LNCAP (cell line): ENCODE data around the gene GOLGA8N.
"Not testable (repeated sequence)": the region's sequence is repeated elsewhere in the genome, so short reads cannot be mapped to it uniquely, and the experiment has no call there.

Source experiments
- TF ChIP-seq, protein P1 (sequence below): fragments of 450-650 bp; IDR thresholded peaks from 2 replicates; pipeline ENCODE4 v1.5.1; 2017; ENCODE audit warnings: mild to moderate bottlenecking

The GOLGA8N gene

DNA sequence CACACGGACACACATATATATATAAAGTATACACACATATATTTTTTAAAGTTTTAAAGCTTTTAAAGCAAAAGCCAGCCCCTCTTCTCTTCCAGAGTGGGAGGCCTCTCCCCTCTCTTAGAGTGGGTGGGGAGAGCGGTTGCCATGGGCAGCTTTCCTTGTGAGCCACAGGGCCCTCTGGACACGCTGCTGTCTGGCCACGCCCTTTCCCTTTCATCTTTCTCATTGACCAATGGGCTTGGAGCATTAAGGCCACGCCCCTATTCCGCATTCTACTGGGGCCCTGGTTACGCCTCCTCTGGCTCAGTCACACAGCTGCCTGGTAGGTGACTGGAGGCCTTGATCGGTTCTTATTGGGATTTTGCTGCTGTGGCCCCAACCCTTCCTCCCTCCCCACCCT lies at the start of gene GOLGA8N:
GOLGA8N (plus strand) TSS at position 306 of the 400 bp plus-strand sequence.
- TF ChIP-seq, protein P1, sequence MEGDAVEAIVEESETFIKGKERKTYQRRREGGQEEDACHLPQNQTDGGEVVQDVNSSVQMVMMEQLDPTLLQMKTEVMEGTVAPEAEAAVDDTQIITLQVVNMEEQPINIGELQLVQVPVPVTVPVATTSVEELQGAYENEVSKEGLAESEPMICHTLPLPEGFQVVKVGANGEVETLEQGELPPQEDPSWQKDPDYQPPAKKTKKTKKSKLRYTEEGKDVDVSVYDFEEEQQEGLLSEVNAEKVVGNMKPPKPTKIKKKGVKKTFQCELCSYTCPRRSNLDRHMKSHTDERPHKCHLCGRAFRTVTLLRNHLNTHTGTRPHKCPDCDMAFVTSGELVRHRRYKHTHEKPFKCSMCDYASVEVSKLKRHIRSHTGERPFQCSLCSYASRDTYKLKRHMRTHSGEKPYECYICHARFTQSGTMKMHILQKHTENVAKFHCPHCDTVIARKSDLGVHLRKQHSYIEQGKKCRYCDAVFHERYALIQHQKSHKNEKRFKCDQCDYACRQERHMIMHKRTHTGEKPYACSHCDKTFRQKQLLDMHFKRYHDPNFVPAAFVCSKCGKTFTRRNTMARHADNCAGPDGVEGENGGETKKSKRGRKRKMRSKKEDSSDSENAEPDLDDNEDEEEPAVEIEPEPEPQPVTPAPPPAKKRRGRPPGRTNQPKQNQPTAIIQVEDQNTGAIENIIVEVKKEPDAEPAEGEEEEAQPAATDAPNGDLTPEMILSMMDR = not testable (repeated sequence)

DNA sequence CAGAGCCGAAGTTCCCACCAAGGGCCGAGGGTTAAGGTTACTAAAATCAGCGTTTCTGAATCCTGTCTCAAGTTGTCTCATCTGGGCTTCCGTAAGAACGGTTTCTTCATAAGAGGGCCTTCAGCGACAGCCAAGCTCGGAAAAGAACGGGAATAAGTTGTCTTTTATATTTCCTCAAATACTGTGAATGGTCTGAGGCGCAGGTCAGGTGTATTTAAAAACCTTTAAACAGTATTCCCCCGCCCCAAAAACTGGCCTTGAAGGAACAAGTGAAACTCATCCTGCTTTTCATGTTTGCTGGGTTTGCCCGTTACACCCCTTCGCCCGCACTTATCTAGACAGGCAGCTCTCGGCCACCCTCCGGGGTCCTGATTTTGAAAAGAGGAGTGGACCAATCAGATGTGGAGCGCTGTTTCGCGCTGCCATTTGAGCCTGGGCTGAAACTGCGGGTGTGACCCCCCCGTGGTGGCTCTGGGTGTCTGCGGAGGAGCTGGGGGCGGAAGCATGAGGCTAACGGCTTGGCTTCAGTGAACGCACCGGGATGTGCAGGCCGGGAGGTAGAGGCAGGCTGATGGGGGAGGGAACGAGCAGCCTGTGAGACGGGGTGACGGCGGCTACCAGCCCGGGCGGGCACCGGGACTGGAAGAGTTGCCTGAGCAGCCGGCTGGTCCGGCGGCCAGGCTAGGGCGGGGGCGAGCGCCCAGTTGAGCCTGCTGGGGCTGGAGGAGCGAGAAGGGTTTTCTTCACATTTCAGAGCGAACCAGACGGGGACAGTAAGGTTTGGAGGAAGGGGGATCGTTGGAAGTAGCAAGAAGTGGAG lies 22.0 kb downstream of the GOLGA8N start, which contains the start of gene ARHGAP11A:
ARHGAP11A (plus strand) TSS at position 454 of the 820 bp plus-strand sequence. CDS start 708 bp downstream, outside the sequence.
- TF ChIP-seq, protein P1 = not testable (repeated sequence)

DNA sequence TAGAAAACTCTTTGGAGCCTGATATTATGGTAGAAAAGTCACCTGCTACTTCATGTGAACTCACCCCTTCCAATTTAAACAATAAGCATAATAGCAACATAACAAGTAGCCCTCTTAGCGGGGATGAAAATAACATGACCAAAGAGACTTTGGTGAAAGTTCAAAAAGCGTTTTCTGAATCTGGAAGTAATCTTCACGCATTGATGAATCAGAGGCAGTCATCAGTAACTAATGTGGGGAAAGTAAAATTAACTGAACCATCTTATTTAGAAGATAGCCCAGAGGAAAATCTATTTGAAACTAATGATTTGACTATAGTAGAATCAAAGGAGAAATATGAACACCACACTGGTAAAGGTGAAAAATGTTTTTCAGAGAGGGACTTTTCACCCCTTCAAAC lies 43.2 kb downstream of the GOLGA8N start:
- TF ChIP-seq, protein P1 = no peak

DNA sequence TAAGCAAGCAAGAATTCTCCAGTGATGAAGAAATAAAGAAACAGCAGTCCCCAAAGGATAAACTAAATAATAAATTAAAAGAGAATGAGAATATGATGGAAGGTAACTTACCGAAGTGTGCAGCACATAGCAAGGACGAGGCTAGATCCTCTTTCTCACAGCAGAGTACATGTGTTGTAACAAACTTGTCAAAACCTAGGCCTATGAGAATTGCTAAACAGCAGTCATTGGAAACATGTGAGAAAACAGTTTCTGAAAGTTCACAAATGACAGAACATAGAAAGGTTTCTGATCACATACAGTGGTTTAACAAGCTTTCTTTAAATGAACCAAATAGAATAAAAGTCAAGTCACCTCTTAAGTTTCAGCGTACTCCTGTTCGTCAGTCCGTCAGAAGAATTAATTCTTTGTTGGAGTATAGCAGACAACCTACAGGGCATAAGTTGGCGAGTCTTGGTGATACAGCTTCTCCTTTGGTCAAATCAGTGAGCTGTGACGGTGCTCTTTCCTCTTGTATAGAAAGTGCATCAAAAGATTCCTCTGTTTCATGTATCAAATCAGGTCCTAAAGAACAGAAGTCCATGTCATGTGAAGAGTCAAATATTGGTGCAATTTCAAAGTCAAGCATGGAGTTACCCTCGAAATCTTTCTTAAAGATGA lies 43.8 kb downstream of the GOLGA8N start:
- TF ChIP-seq, protein P1 = no peak

DNA sequence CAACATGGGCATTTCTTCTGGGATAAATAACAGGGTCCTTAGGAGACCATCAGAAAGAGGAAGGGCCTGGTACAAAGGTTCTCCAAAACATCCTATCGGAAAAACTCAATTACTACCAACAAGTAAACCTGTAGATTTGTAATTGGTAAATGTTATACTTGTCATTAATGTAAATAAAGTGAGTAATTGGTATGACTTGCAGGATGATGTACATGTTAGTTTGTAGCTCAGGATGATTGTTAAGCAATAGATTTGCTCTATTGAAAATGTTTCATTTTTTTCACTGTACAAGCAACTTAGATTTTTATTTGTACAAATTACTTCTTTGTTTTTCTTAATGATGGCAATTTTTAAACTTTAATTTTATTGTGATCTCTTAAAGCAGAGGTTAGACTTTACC lies 44.4 kb downstream of the GOLGA8N start:
- TF ChIP-seq, protein P1 = no peak

DNA sequence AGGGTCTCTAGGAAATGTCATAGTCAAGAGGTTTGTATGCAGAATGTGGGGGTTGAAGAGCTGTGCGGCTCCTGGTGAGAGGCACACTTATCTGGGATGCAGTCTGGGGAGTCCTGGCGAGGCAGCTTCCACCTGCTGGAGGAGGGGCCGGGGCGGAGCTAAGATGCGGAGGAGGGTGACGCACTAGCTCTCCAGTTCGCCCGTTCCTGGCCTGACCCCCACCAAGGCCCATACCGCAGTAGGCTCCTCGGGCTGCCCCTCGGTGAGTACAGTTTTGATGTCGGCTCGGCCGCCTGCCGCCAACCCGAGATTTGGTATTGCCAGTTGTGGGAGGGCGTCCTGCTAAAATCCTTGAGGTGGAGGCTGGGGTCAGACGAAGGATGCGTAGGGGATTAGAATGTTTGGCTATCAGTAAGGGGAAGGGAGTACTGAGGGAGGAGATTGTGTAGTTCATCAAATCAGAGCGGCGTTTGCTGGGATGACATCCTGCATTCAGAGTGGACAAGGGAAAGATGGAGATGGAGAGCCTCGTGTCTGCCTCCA lies 48.3 kb downstream of the GOLGA8N start, which contains the start of gene SCG5:
SCG5 (plus strand) TSS at position 194 of the 543 bp plus-strand sequence. CDS start 1,883 bp downstream, outside the sequence.
- TF ChIP-seq, protein P1 = no peak

DNA sequence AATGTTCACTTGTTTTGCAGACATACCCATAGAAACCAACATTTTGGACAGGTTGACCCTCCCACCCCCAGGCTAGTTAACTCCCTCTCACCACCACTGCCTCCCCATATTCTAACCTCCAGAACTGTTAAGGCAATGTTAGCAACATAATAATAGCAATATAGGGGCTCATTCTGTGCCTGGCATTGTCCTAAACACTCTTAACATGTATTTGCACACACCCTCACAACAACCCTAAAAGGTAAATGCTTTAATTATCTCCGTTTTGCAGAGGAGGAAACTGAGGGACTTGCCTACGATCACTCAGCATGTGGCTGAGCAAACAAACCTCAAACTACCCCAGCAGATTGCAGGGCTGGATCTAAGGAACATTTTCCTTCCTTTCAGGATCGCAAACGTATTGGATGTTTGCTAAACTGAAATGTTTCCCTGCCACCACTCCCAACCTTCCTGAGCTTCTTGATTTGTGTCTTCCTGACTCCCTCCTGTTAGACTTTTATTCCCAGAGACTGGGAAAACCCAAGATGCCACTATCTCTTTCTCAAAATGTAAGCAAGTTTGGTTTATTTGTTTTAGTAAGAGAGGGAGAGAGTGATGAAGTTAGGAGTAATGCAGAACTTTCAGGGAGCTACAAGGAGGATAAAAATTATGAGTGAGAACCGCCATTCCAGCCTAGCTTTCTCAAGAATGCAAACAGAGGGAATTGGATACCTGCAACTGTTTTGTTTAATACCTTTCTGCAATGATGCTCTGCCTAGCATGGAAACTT lies 49.6 kb downstream of the GOLGA8N start:
- TF ChIP-seq, protein P1 = no peak
